ENCODE measurements around the gene PSTK.
A peak's percentile ranks its signal among the peaks of the same experiment; 100 is the strongest.

Gene PSTK

GRCh38 chr10:123017421-123018165, 37.4 kb downstream of the PSTK start:
- no peak for TF ChIP-seq CTCF (IDR thresholded peaks at IDR 0.05; ENCODE audit: low read depth, low read length)
- no peak for DNase-seq (ENCODE audit: low read depth in 2 of 2)
- no peak overlapping the region for H3K4me3 ChIP-seq (replicated peaks in 1 of 2; ENCODE audit: low read depth in 2 of 2, low read length in 2 of 2)

- H3K4me3 ChIP-seq (replicated peaks in 1 of 2; ENCODE audit: low read depth in 2 of 2, low read length in 2 of 2), result no peak overlapping the region
- TF ChIP-seq CTCF (IDR thresholded peaks at IDR 0.05; ENCODE audit: low read depth, low read length), result no peak
- no peak for DNase-seq (ENCODE audit: low read depth in 2 of 2)
These were observed 38.3 kb downstream of the PSTK start for GRCh38 chr10:123018531-123018930.

- no peak overlapping the region for H3K4me3 ChIP-seq (replicated peaks in 1 of 2; ENCODE audit: low read depth in 2 of 2, low read length in 2 of 2)
- no peak for TF ChIP-seq CTCF (IDR thresholded peaks at IDR 0.05; ENCODE audit: low read depth, low read length)
These were observed 39.1 kb downstream of the PSTK start for GRCh38 chr10:123019264-123019663.

GRCh38 chr10:123019941-123020703, 39.9 kb downstream of the PSTK start:
- no peak overlapping the region for H3K4me3 ChIP-seq (replicated peaks in 1 of 2; ENCODE audit: low read depth in 2 of 2, low read length in 2 of 2)
- no peak for TF ChIP-seq CTCF (IDR thresholded peaks at IDR 0.05; ENCODE audit: low read depth, low read length)
- DNase-seq (ENCODE audit: low read depth in 2 of 2), result no peak

More at GRCh38 chr10:123019264-123019663, 39.1 kb downstream of the PSTK start:
- no peak for DNase-seq (ENCODE audit: low read depth in 2 of 2)

GRCh38 chr10:123021517-123021916, 41.3 kb downstream of the PSTK start:
- TF ChIP-seq CTCF (IDR thresholded peaks at IDR 0.05; ENCODE audit: low read depth, low read length), result peak; percentile 26
- H3K4me3 ChIP-seq (replicated peaks in 1 of 2; ENCODE audit: low read depth in 2 of 2, low read length in 2 of 2), result no peak overlapping the region
- DNase-seq (ENCODE audit: low read depth in 2 of 2), result peak; percentile 16 to 33

GRCh38 chr10:123024540-123024939, 44.3 kb downstream of the PSTK start:
- H3K4me3 ChIP-seq (replicated peaks in 1 of 2; ENCODE audit: low read depth in 2 of 2, low read length in 2 of 2), result no peak overlapping the region
- no peak for TF ChIP-seq CTCF (IDR thresholded peaks at IDR 0.05; ENCODE audit: low read depth, low read length)
- DNase-seq (ENCODE audit: low read depth in 2 of 2), result no peak

Measured in cardiac fibroblast (primary cell).